A673 (cell line): ENCODE measurements around the gene COG2. TPM values are rescaled to one million over a fixed set of nuclear protein-coding genes. Genes with fewer than 3 reads are reported as not detected.

Experiments used
- BruUV-seq: library from RNA; stranded (reverse); fragments of 400-500 nt; replicated peaks from 2 replicates; lab custom pipeline; 2021; lab: Mats Ljungman, UMichigan
- CTCF ChIA-PET: fragments of 300-600 bp; sonication (Branson Sonifier 250); formaldehyde crosslinking; loops from one replicate; lab custom pipeline; 2022; ENCODE audit warnings: antibody characterized with exemption; lab: Charles Lee
- POLR2A ChIA-PET: fragments of 300-600 bp; sonication (Branson Sonifier 250); formaldehyde crosslinking; loops from one replicate; lab custom pipeline; 2022; ENCODE audit warnings: antibody characterized with exemption; ENCODE audit not compliant: low non-redundant PET; lab: Charles Lee
- DNase-seq: peaks from one replicate; pipeline ENCODE4 v3.0.0-alpha.2; 2015; ENCODE audit warnings: low spot score
- H3K27ac ChIP-seq: fragments of 200-600 bp; sonication (generic); 2 replicates; pipeline ENCODE4 v1.5.1; 2016; ENCODE audit warnings: mixed run types, low read depth, mild to moderate bottlenecking, mixed read lengths, antibody characterized with exemption, low read length; ENCODE audit not compliant: poor library complexity, severe bottlenecking
- H3K27me3 ChIP-seq: fragments of 200-600 bp; sonication (generic); replicated peaks from 2 replicates; pipeline ENCODE4 v1.6.1; 2017; ENCODE audit warnings: mixed run types, low read depth, mild to moderate bottlenecking, mixed read lengths, antibody characterized with exemption, low read length; ENCODE audit not compliant: insufficient read depth, poor library complexity
- H3K36me3 ChIP-seq: fragments of 200-600 bp; sonication (generic); 2 replicates; pipeline ENCODE4 v1.6.1; 2016; ENCODE audit warnings: mixed run types, mild to moderate bottlenecking, mixed read lengths, antibody characterized with exemption, low read length; ENCODE audit not compliant: insufficient read depth, poor library complexity, severe bottlenecking
- H3K4me1 ChIP-seq: fragments of 200-600 bp; sonication (generic); 2 replicates; pipeline ENCODE4 v1.6.1; 2017; ENCODE audit warnings: mixed run types, mild to moderate bottlenecking, mixed read lengths, antibody characterized with exemption, low read length; ENCODE audit not compliant: insufficient read depth, poor library complexity, severe bottlenecking
- H3K4me3 ChIP-seq: fragments of 200-600 bp; sonication (generic); 2 replicates; pipeline ENCODE4 v1.5.1; 2016; ENCODE audit warnings: low read depth, mixed run types, mild to moderate bottlenecking, mixed read lengths, low read length; ENCODE audit not compliant: poor library complexity, severe bottlenecking
- H3K9me3 ChIP-seq: fragments of 200-600 bp; sonication (generic); 2 replicates; pipeline ENCODE4 v1.6.1; 2016; ENCODE audit warnings: mixed run types, low read depth, mild to moderate bottlenecking, mixed read lengths, antibody characterized with exemption, low read length; ENCODE audit not compliant: poor library complexity, severe bottlenecking
- CTCF ChIP-seq: fragments of 300-800, 200-600 bp; sonication (generic); conservative IDR thresholded peaks from 2 replicates; pipeline ENCODE4 v1.5.1; 2017; ENCODE audit warnings: low read depth, mild to moderate bottlenecking, antibody characterized with exemption, low read length, moderate library complexity, mixed read lengths
- EZH2 ChIP-seq: fragments of 200-600 bp; sonication (generic); IDR thresholded peaks from 2 replicates; pipeline ENCODE4 v1.6.1; 2017; ENCODE audit warnings: borderline replicate concordance, low read depth, mild to moderate bottlenecking, mixed read lengths, antibody characterized with exemption, low read length; ENCODE audit not compliant: poor library complexity, severe bottlenecking
- intact Hi-C: fragments of 100-400 bp; cut with micrococcal nuclease; formaldehyde crosslinking; loops from one replicate; pipeline ENCODE4 v1.10.0; 2022; ENCODE audit not compliant: unreplicated experiment
- total RNA-seq: library from RNA; stranded (reverse); gene quantifications from 2 replicates; pipeline ENCODE4 v1.2.3, GENCODE V29; 2021

Gene COG2
- total RNA-seq, 1 experiment from 2014 or later = 20.3 TPM

- POLR2A ChIA-PET = no interaction called here
- TF ChIP-seq EZH2 (no peak), CTCF (no peak)
- CTCF ChIA-PET = no interaction called here
- H3K4me3 ChIP-seq = no peak overlapping the region
- no peaks in the 10 kb centered on the region for H3K27me3 ChIP-seq
- no peaks in the 10 kb centered on the region for H3K36me3 ChIP-seq
- intact Hi-C loops = no loop called here
- H3K27ac ChIP-seq = no peak overlapping the region
- no peaks in the 10 kb centered on the region for H3K9me3 ChIP-seq
- no TSS peak for BruUV-seq
- H3K4me1 ChIP-seq = no peaks in the 10 kb centered on the region
- DNase-seq = no peak
These were observed 86.6 kb downstream of the COG2 start for GRCh38 chr1:230728710-230729392.

- POLR2A ChIA-PET = no interaction called here
- no TSS peak for BruUV-seq
- TF ChIP-seq CTCF (no peak), EZH2 (no peak)
- H3K4me3 ChIP-seq = no peak overlapping the region
- DNase-seq = no peak
- no peaks in the 10 kb centered on the region for H3K27me3 ChIP-seq
- CTCF ChIA-PET = no interaction called here
- intact Hi-C loops = no loop called here
- H3K36me3 ChIP-seq = no peaks in the 10 kb centered on the region
- H3K9me3 ChIP-seq = no peaks in the 10 kb centered on the region
- no peak overlapping the region for H3K27ac ChIP-seq
- H3K4me1 ChIP-seq = no peaks in the 10 kb centered on the region
These were observed 88.7 kb downstream of the COG2 start for GRCh38 chr1:230730977-230731376.

GRCh38 chr1:230735447-230735846 lies 93.2 kb downstream of the COG2 start:
- Histone ChIP-seq H3K9me3 (no peaks in the 10 kb centered on the region), H3K27me3 (no peaks in the 10 kb centered on the region), H3K27ac (no peak overlapping the region), H3K4me3 (no peak overlapping the region), H3K36me3 (no peaks in the 10 kb centered on the region), H3K4me1 (no peaks in the 10 kb centered on the region)
- BruUV-seq = no TSS peak
- TF ChIP-seq CTCF (no peak), EZH2 (no peak)
- ChIA-PET POLR2A (no interaction called here), CTCF (no interaction called here)
- intact Hi-C loops = no loop called here
- no peak for DNase-seq
